WI38 (cell line): ENCODE data around the gene KCTD20.
"Not testable (repeated sequence)": the region's sequence is repeated elsewhere in the genome, so short reads cannot be mapped to it uniquely, and the experiment has no call there.

Source experiments
- H3K4me3 ChIP-seq: 2 replicates; pipeline ENCODE4 v1.5.1; 2011; ENCODE audit warnings: low read depth, mild to moderate bottlenecking, control low read depth, low read length
- CTCF ChIP-seq: IDR thresholded peaks from 2 replicates; pipeline ENCODE4 v1.5.1; 2012; ENCODE audit warnings: low read depth, mild to moderate bottlenecking, control low read depth, low read length

Gene KCTD20

GRCh38 chr6:36442671-36443470 lies at the start of gene KCTD20, which contains the start of gene PXT1:
Gene KCTD20 (plus strand): TSS chr6:36443000. CDS start chr6:36470098, 27,098 bp downstream.
Gene PXT1 (minus strand): TSS chr6:36442854. CDS start chr6:36426082, 16,772 bp downstream.
- H3K4me3 ChIP-seq = peak within 1 kb of the TSS; percentile 97
- no peak for TF ChIP-seq CTCF

- no peak for TF ChIP-seq CTCF
- no peak overlapping the region for H3K4me3 ChIP-seq
These were observed 42.8 kb upstream of the KCTD20 start for GRCh38 chr6:36399970-36400369.

GRCh38 chr6:36402481-36402880 lies 40.3 kb upstream of the KCTD20 start:
- no peak overlapping the region for H3K4me3 ChIP-seq
- no peak for TF ChIP-seq CTCF

- H3K4me3 ChIP-seq = no peak overlapping the region
- no peak for TF ChIP-seq CTCF
These were observed 38.6 kb upstream of the KCTD20 start for GRCh38 chr6:36404164-36404563.

GRCh38 chr6:36409718-36410117 lies 33.1 kb upstream of the KCTD20 start:
- not testable (repeated sequence) for H3K4me3 ChIP-seq

- no peak overlapping the region for H3K4me3 ChIP-seq
- no peak for TF ChIP-seq CTCF
These were observed 29.0 kb upstream of the KCTD20 start for GRCh38 chr6:36413489-36414480.

- no peak overlapping the region for H3K4me3 ChIP-seq
- no peak for TF ChIP-seq CTCF
These were observed 28.3 kb upstream of the KCTD20 start for GRCh38 chr6:36414481-36414880.
